AG09309 (cell line): ENCODE data around the gene PDLIM1.
A peak's percentile ranks its signal among the peaks of the same experiment; 100 is the strongest.

Experiments used
- DNase-seq: peaks from one replicate; pipeline ENCODE4 v3.0.0-alpha.2; 2010; ENCODE audit warnings: low read depth
- H3K4me3 ChIP-seq: 2 replicates; pipeline ENCODE4 v1.5.1; 2011; ENCODE audit warnings: mild to moderate bottlenecking, low read depth, low read length, moderate library complexity; ENCODE audit not compliant: control insufficient read depth
- CTCF ChIP-seq: IDR thresholded peaks from 2 replicates; pipeline ENCODE4 v1.5.1; 2011; ENCODE audit warnings: mild to moderate bottlenecking, low read depth, low read length, inconsistent platforms; ENCODE audit not compliant: insufficient read depth, control insufficient read depth; ENCODE audit errors: missing control alignments

The PDLIM1 gene

GRCh38 chr10:95253007-95253406 lies 37.8 kb downstream of the PDLIM1 start:
- no peak for DNase-seq
- H3K4me3 ChIP-seq, result no peak overlapping the region
- no peak for TF ChIP-seq CTCF

GRCh38 chr10:95250856-95251255 lies 39.9 kb downstream of the PDLIM1 start:
- TF ChIP-seq CTCF, result no peak
- H3K4me3 ChIP-seq, result no peak overlapping the region
- no peak for DNase-seq

GRCh38 chr10:95249467-95249866 lies 41.3 kb downstream of the PDLIM1 start:
- DNase-seq, result no peak
- no peak overlapping the region for H3K4me3 ChIP-seq
- TF ChIP-seq CTCF, result no peak

GRCh38 chr10:95248989-95249388 lies 41.8 kb downstream of the PDLIM1 start:
- no peak overlapping the region for H3K4me3 ChIP-seq
- DNase-seq, result no peak
- no peak for TF ChIP-seq CTCF

GRCh38 chr10:95247881-95248583 lies 42.8 kb downstream of the PDLIM1 start:
- DNase-seq, result no peak
- TF ChIP-seq CTCF, result no peak
- H3K4me3 ChIP-seq, result no peak overlapping the region

- peak; percentile 62 for DNase-seq
Measured at GRCh38 chr10:95247200-95247880, 43.5 kb downstream of the PDLIM1 start.

More at GRCh38 chr10:95247200-95247880, 43.5 kb downstream of the PDLIM1 start:
- TF ChIP-seq CTCF, result no peak
- no peak overlapping the region for H3K4me3 ChIP-seq
